Measurements from ENCODE around the gene CNTN5.

CNTN5 gene

DNA sequence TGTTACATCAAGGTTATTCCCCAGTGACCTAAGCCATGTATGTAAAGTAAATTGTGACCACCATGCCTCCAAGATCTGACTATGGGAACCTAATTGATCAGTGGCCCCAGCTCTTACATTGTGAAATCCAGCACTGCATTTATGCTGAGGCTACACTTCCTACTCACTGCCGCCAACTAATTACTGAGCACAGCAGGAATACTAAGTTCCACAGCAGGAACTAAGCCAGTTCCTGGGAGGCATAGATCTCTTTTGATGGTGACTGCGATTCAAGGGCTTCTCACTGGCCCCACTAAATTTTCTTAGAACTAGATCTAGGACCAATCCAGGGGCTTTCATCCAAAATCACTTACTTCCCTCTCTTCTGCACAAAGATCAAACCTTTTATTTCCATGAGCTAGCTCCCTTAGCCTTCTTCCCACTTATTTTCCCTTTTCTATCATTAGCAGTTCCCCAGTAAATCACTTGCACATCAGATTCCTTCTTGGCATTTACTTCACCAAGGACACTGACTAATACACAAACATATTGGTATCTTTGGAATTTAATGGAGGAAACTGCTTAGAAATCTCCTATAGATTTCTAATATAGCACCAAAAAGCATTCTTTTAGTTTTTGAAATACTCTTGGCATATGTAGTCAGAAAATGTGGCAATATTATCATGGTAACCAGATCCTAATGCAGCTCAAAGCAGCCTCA, 46.0 kb downstream of the CNTN5 start:
- TF ChIP-seq TOX (CRISPR knock-in tag; IDR thresholded peaks at IDR 0.05; ENCODE audit: borderline replicate concordance) (no peak), PATZ1 (CRISPR knock-in tag; IDR thresholded peaks at IDR 0.05; ENCODE audit: borderline replicate concordance) (no peak), ZNF8 (CRISPR knock-in tag; IDR thresholded peaks at IDR 0.05) (no peak), TSHZ2 (CRISPR knock-in tag; IDR thresholded peaks at IDR 0.05) (no peak), ZFP30 (CRISPR knock-in tag; IDR thresholded peaks at IDR 0.05) (no peak), RARB (CRISPR knock-in tag; IDR thresholded peaks at IDR 0.05) (no peak), PPARA (CRISPR knock-in tag; IDR thresholded peaks at IDR 0.05; ENCODE audit: borderline replicate concordance) (no peak), ARNTL (CRISPR knock-in tag; IDR thresholded peaks at IDR 0.05; ENCODE audit: borderline replicate concordance, low read depth) (no peak), ISL1 (CRISPR knock-in tag; IDR thresholded peaks at IDR 0.05) (no peak), TCF4 (CRISPR knock-in tag; IDR thresholded peaks at IDR 0.05; ENCODE audit: borderline replicate concordance) (no peak), CREB5 (CRISPR knock-in tag; IDR thresholded peaks at IDR 0.05; ENCODE audit: low read depth) (no peak), ZNF70 (CRISPR knock-in tag; IDR thresholded peaks at IDR 0.05) (no peak), SNAI2 (CRISPR knock-in tag; IDR thresholded peaks at IDR 0.05) (no peak), ESRRG (CRISPR knock-in tag; IDR thresholded peaks at IDR 0.05) (no peak)
- ATAC-seq: no peak

DNA sequence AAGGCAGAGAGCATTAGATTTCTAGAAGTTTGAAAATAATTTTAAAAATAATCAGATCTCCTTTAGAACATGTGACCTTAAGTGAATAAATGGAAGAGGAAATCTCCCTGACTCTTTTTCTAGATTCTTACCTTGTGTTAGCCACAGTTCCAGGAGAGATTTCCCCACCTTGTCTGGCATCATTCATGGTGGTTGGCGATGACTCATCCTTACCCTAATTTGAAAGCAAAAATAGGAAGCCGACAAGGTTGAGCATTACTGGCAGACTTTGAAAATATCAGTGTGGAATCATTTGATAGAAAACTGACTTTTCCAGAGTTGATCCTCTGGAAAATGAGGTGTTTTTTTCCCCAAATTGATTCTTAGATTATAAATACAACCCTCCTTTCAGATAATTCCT, 48.1 kb downstream of the CNTN5 start:
- no peak for ATAC-seq
- TF ChIP-seq ARNTL (CRISPR knock-in tag; IDR thresholded peaks at IDR 0.05; ENCODE audit: borderline replicate concordance, low read depth) (no peak), ZFP3 (CRISPR knock-in tag; IDR thresholded peaks at IDR 0.05) (no peak), BACH2 (CRISPR knock-in tag; IDR thresholded peaks at IDR 0.05; ENCODE audit: borderline replicate concordance) (no peak), ISL1 (CRISPR knock-in tag; IDR thresholded peaks at IDR 0.05) (no peak), RARB (CRISPR knock-in tag; IDR thresholded peaks at IDR 0.05) (no peak), ZNF8 (CRISPR knock-in tag; IDR thresholded peaks at IDR 0.05) (no peak), ZFP30 (CRISPR knock-in tag; IDR thresholded peaks at IDR 0.05) (no peak), OSR1 (CRISPR knock-in tag; IDR thresholded peaks at IDR 0.05) (no peak), TCF4 (CRISPR knock-in tag; IDR thresholded peaks at IDR 0.05; ENCODE audit: borderline replicate concordance) (no peak), PPARA (CRISPR knock-in tag; IDR thresholded peaks at IDR 0.05; ENCODE audit: borderline replicate concordance) (no peak)

DNA sequence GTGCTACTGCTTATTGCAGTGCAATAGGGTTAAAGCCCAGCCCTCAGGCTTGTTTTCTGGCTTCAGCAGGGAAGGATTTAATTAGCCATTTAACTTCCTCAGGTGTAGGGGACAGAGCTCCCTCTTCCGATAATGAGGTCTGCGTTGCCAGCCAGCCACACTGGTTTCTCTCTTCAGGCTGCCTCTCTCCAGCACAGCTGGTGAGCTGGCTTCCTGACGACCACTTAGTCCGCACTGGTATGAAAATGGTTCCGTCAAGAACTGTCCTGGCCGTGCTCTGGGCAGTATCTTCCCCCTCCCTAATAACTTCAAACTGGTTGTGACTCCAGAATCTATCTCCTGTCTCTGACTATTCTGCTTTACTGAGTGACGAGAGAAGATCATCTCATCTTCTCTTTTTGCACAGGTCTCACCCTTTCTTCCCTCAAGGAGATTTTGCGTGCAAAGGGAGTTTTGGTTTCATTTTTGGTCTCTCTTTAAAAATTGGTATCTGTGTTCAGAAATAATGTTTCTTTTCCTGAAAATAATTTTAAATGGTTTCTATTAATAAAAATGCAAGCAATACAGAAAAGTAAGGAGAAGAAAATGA, 49.2 kb downstream of the CNTN5 start:
- TF ChIP-seq TOX (CRISPR knock-in tag; IDR thresholded peaks at IDR 0.05; ENCODE audit: borderline replicate concordance) (no peak), ZNF70 (CRISPR knock-in tag; IDR thresholded peaks at IDR 0.05) (no peak), TCF4 (CRISPR knock-in tag; IDR thresholded peaks at IDR 0.05; ENCODE audit: borderline replicate concordance) (no peak), CSDC2 (CRISPR knock-in tag; IDR thresholded peaks at IDR 0.05) (no peak), ARNTL (CRISPR knock-in tag; IDR thresholded peaks at IDR 0.05; ENCODE audit: borderline replicate concordance, low read depth) (no peak), OSR1 (CRISPR knock-in tag; IDR thresholded peaks at IDR 0.05) (no peak), SNAI2 (CRISPR knock-in tag; IDR thresholded peaks at IDR 0.05) (no peak), ZNF565 (CRISPR knock-in tag; conservative IDR thresholded peaks at IDR 0.05; ENCODE audit: low read depth) (no peak), ISL1 (CRISPR knock-in tag; IDR thresholded peaks at IDR 0.05) (no peak)
- ATAC-seq: peak; percentile 91

- ATAC-seq: no peak
- no peak for TF ChIP-seq CSDC2 (CRISPR knock-in tag; IDR thresholded peaks at IDR 0.05)
- TF ChIP-seq PPARA (CRISPR knock-in tag; IDR thresholded peaks at IDR 0.05; ENCODE audit: borderline replicate concordance): no peak
- TF ChIP-seq BACH2 (CRISPR knock-in tag; IDR thresholded peaks at IDR 0.05; ENCODE audit: borderline replicate concordance): no peak
- no peak for TF ChIP-seq ZFP3 (CRISPR knock-in tag; IDR thresholded peaks at IDR 0.05)
- TF ChIP-seq ZC3H10 (CRISPR knock-in tag; IDR thresholded peaks at IDR 0.05): no peak
- no peak for TF ChIP-seq RARB (CRISPR knock-in tag; IDR thresholded peaks at IDR 0.05)
- no peak for TF ChIP-seq ESRRG (CRISPR knock-in tag; IDR thresholded peaks at IDR 0.05)
- no peak for TF ChIP-seq ZFP30 (CRISPR knock-in tag; IDR thresholded peaks at IDR 0.05)
- TF ChIP-seq CREB5 (CRISPR knock-in tag; IDR thresholded peaks at IDR 0.05; ENCODE audit: low read depth): no peak
- TF ChIP-seq ARNTL (CRISPR knock-in tag; IDR thresholded peaks at IDR 0.05; ENCODE audit: borderline replicate concordance, low read depth): no peak
- TF ChIP-seq ZNF8 (CRISPR knock-in tag; IDR thresholded peaks at IDR 0.05): no peak
- TF ChIP-seq, protein P1, sequence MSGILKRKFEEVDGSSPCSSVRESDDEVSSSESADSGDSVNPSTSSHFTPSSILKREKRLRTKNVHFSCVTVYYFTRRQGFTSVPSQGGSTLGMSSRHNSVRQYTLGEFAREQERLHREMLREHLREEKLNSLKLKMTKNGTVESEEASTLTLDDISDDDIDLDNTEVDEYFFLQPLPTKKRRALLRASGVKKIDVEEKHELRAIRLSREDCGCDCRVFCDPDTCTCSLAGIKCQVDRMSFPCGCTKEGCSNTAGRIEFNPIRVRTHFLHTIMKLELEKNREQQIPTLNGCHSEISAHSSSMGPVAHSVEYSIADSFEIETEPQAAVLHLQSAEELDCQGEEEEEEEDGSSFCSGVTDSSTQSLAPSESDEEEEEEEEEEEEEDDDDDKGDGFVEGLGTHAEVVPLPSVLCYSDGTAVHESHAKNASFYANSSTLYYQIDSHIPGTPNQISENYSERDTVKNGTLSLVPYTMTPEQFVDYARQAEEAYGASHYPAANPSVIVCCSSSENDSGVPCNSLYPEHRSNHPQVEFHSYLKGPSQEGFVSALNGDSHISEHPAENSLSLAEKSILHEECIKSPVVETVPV (CRISPR knock-in tag; IDR thresholded peaks at IDR 0.05): no peak
These were observed 58.8 kb downstream of the CNTN5 start for GRCh38 chr11:99079576-99079975.

Measured in SK-N-SH treated with all-trans-retinoic acid at 6 μM for 48 hours (cell line).